Smooth muscle cell (in vitro differentiated cells): Measurements from ENCODE around the gene HAUS2. TPM values are rescaled to one million over a fixed set of nuclear protein-coding genes. Genes with fewer than 3 reads are reported as not detected.

Source experiments
- DNase-seq: peaks from one replicate; lab custom pipeline; 2025; ENCODE audit not compliant: unreplicated experiment; lab: John Stamatoyannopoulos, UW
- H2AFZ ChIP-seq: fragments of 200-600 bp; sonication (generic); 2 replicates; pipeline ENCODE4 v1.6.0; 2016; ENCODE audit warnings: antibody characterized with exemption, low read depth, mild to moderate bottlenecking
- H3F3A ChIP-seq: fragments of 200-600 bp; sonication (generic); 2 replicates; pipeline ENCODE4 v1.6.0; 2017; ENCODE audit warnings: antibody characterized with exemption, low read depth
- H3K27ac ChIP-seq: fragments of 200-600 bp; sonication (generic); 2 replicates; pipeline ENCODE4 v1.5.1; 2016; ENCODE audit warnings: low read depth, mild to moderate bottlenecking
- H3K27me3 ChIP-seq: fragments of 200-600 bp; sonication (generic); 2 replicates; pipeline ENCODE4 v1.6.1; 2016; ENCODE audit warnings: low read depth, mild to moderate bottlenecking
- H3K36me3 ChIP-seq: fragments of 200-600 bp; sonication (generic); 2 replicates; pipeline ENCODE4 v1.5.1; 2016; ENCODE audit warnings: low read depth
- H3K4me1 ChIP-seq: fragments of 200-600 bp; sonication (generic); 2 replicates; pipeline ENCODE4 v1.5.1; 2016; ENCODE audit warnings: low read depth
- H3K4me2 ChIP-seq: fragments of 200-600 bp; sonication (generic); 2 replicates; pipeline ENCODE4 v1.6.0; 2016; ENCODE audit warnings: mild to moderate bottlenecking
- H3K4me3 ChIP-seq: fragments of 200-600 bp; sonication (generic); 2 replicates; pipeline ENCODE4 v1.5.1; 2016; ENCODE audit warnings: mild to moderate bottlenecking
- H3K79me2 ChIP-seq: fragments of 200-600 bp; sonication (generic); 2 replicates; pipeline ENCODE4 v1.6.0; 2016; ENCODE audit warnings: low read depth, mild to moderate bottlenecking
- H3K9ac ChIP-seq: fragments of 200-600 bp; sonication (generic); 2 replicates; pipeline ENCODE4 v1.6.0; 2016; ENCODE audit warnings: low read depth
- H3K9me3 ChIP-seq: fragments of 200-600 bp; sonication (generic); replicated peaks from 2 replicates; pipeline ENCODE4 v1.5.1; 2016; ENCODE audit warnings: low read depth
- H4K20me1 ChIP-seq: fragments of 200-600 bp; sonication (generic); 2 replicates; pipeline ENCODE4 v1.6.0; 2016; ENCODE audit warnings: low read depth
- WGBS: methylation state at CpG from one replicate; pipeline ENCODE4 v1.1.7; 2016; ENCODE audit warnings: low lambda C conversion rate; 5-methylcytosine and 5-hydroxymethylcytosine counted together
- polyA plus RNA-seq: library from polyadenylated mRNA; unstranded; fragments of >200 nt; fragmentation: Nextera tagmentation; extraction: Ambion mirVana; gene quantifications from 2 replicates; pipeline ENCODE4 v1.2.1, GENCODE V29; 2016
- total RNA-seq: library from RNA; depleted of rRNA; stranded (reverse); fragments of >200 nt; gene quantifications from 2 replicates; pipeline ENCODE4 v1.2.3, GENCODE V29; 2014
- TF ChIP-seq, protein P1 (sequence below): fragments of 200-600 bp; sonication (generic); IDR thresholded peaks from 2 replicates; pipeline ENCODE4 v1.5.1; 2017; ENCODE audit warnings: borderline replicate concordance, mild to moderate bottlenecking, antibody characterized with exemption; ENCODE audit not compliant: insufficient read depth, poor library complexity, severe bottlenecking

HAUS2 gene
- total and polyA plus RNA-seq, 2 experiments from 2014 or later: 18.4 to 88.4 TPM

DNA sequence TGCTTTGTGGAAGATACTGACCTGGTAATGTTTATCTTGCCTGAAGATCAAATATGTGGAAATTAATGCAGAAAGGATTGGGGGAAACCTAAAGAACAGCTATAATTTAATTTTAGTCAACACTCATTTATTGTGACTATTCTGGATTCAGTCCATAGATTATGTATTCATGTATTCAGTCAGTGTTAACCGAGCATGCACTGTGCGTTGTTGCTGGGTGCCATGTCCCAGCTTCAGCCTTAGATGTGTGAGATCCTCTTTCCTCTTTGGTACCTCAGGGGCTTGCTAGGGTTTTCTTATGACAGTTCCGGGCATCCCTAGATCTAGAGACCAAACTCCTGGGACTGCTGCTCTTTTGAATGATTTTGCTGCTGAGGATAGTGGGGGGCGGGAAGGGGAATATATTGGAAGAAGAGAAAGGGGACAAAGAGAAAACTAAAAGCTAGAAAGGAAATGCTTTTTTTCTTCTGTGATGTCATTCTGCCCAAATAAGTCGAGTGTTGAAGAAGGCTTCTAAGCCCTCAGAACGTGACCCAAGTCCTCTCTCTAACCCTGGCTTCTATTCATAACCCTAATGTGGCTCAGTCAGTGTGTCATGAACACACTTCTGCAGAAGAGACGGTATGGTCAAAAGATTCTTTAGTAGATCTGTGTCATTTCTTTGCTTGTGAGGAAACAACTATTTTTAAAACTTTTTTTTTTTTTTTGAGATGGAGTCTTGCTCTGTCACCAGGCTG is 60.3 kb downstream of the HAUS2 start:
- H3K27ac ChIP-seq: no peak overlapping the region
- no peaks in the 10 kb centered on the region for H3K4me1 ChIP-seq
- H2AFZ ChIP-seq: no peak overlapping the region
- TF ChIP-seq, protein P1, sequence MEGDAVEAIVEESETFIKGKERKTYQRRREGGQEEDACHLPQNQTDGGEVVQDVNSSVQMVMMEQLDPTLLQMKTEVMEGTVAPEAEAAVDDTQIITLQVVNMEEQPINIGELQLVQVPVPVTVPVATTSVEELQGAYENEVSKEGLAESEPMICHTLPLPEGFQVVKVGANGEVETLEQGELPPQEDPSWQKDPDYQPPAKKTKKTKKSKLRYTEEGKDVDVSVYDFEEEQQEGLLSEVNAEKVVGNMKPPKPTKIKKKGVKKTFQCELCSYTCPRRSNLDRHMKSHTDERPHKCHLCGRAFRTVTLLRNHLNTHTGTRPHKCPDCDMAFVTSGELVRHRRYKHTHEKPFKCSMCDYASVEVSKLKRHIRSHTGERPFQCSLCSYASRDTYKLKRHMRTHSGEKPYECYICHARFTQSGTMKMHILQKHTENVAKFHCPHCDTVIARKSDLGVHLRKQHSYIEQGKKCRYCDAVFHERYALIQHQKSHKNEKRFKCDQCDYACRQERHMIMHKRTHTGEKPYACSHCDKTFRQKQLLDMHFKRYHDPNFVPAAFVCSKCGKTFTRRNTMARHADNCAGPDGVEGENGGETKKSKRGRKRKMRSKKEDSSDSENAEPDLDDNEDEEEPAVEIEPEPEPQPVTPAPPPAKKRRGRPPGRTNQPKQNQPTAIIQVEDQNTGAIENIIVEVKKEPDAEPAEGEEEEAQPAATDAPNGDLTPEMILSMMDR: no peak
- DNase-seq: no peak
- no peak overlapping the region for H3K4me2 ChIP-seq
- peaks cover 8% of the 10 kb centered on the region for H4K20me1 ChIP-seq
- H3K9ac ChIP-seq: no peak overlapping the region
- no peaks in the 10 kb centered on the region for H3K79me2 ChIP-seq
- H3K4me3 ChIP-seq: no peak overlapping the region
- H3F3A ChIP-seq: no peaks in the 10 kb centered on the region
- H3K9me3 ChIP-seq: no peaks in the 10 kb centered on the region
- H3K27me3 ChIP-seq: no peaks in the 10 kb centered on the region
- 78% methylated on average over 7 of the region's 7 CpGs for WGBS
- no peaks in the 10 kb centered on the region for H3K36me3 ChIP-seq

DNA sequence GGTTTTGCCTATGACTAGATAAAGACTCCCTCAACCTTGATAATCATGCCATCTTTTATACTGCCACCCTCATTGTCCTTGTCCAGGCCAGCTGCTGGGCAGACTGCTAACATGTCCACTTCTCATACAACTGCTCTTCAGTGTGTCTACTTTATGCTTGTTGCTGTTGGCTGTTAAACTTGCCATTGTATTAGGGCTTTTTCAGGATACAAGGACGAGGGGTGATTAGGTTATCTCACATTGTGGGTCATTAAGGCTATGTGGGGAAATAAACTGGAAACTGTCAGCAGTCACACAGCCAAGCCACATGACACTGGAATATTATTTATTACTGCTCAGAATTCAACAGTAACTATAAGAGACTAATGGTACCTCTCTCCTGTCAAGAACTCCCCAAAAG is 62.9 kb downstream of the HAUS2 start:
- Histone ChIP-seq H3K27ac (no peak overlapping the region), H3K36me3 (no peaks in the 10 kb centered on the region), H3K4me3 (no peak overlapping the region), H3K9ac (no peak overlapping the region), H2AFZ (no peak overlapping the region), H3K4me1 (no peaks in the 10 kb centered on the region), H3K27me3 (no peaks in the 10 kb centered on the region), H3K4me2 (no peak overlapping the region), H3K79me2 (no peaks in the 10 kb centered on the region), H3F3A (no peaks in the 10 kb centered on the region), H4K20me1 (peaks cover 8% of the 10 kb centered on the region), H3K9me3 (no peaks in the 10 kb centered on the region)
- TF ChIP-seq, protein P1: no peak
- WGBS: 61% methylated on average over 1 of the region's 1 CpG
- no peak for DNase-seq

DNA sequence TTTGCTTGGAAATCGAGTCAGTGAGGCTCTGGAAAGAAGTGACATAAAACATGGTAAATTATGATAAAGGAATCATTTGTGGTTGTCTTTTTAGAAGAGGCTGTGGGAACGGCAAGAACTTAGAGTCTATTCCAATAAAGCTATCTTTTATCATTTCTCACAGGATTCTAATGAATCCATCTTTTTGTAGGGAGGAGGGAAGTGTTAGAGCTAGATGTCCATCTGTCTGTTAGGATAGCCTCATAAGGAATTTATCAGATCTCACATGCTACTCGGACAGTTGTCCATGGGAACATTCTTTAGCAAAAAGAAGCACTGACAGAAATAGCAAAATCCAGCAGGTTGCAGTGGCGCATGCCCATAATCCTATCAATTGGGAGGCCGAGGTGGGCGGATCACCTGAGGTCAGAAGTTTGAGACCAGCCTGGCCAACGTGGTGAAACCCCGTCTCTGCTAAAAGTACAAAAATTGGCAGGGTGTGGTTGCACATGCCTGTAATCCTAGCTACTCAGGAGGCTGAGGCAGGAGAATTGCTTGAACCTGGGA is 63.8 kb downstream of the HAUS2 start:
- TF ChIP-seq, protein P1: no peak
- peaks cover 8% of the 10 kb centered on the region for H4K20me1 ChIP-seq
- H3F3A ChIP-seq: no peaks in the 10 kb centered on the region
- H3K9ac ChIP-seq: no peak overlapping the region
- H3K9me3 ChIP-seq: no peaks in the 10 kb centered on the region
- 93% methylated on average over 8 of the region's 8 CpGs for whole genome bisulfite sequencing
- no peaks in the 10 kb centered on the region for H3K27me3 ChIP-seq
- H3K27ac ChIP-seq: no peak overlapping the region
- H2AFZ ChIP-seq: no peak overlapping the region
- H3K36me3 ChIP-seq: no peaks in the 10 kb centered on the region
- H3K79me2 ChIP-seq: no peaks in the 10 kb centered on the region
- no peak overlapping the region for H3K4me3 ChIP-seq
- no peaks in the 10 kb centered on the region for H3K4me1 ChIP-seq
- no peak for DNase-seq
- H3K4me2 ChIP-seq: no peak overlapping the region

DNA sequence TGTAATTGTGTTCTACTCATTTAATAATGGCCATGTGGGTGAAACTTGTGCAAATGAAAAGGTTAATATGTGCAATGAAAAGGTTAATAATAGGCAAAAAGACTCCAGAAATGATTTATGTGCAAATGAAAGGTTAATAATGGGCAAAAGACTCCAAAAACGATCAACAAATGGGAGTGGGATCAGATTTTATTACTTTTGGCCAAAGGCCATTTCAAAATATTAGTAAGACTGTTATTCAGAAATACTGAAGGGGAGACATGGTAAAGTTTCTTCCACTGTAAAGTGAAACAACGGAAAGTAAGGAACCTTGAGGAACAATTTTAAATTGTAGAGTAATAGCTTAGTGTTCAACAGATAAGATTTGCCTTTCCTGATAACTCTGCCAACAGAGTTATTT is 67.5 kb downstream of the HAUS2 start:
- no peak overlapping the region for H3K27ac ChIP-seq
- no peak overlapping the region for H3K4me2 ChIP-seq
- no peak for DNase-seq
- no peak overlapping the region for H3K4me3 ChIP-seq
- no peak overlapping the region for H3K9ac ChIP-seq
- H3F3A ChIP-seq: no peaks in the 10 kb centered on the region
- TF ChIP-seq, protein P1: no peak
- H3K4me1 ChIP-seq: peaks cover 10% of the 10 kb centered on the region
- 74% methylated on average over 2 of the region's 2 CpGs for WGBS
- H4K20me1 ChIP-seq: no peaks in the 10 kb centered on the region
- no peaks in the 10 kb centered on the region for H3K79me2 ChIP-seq
- no peaks in the 10 kb centered on the region for H3K27me3 ChIP-seq
- H3K9me3 ChIP-seq: no peaks in the 10 kb centered on the region
- H3K36me3 ChIP-seq: no peaks in the 10 kb centered on the region
- H2AFZ ChIP-seq: no peak overlapping the region
